Common myeloid progenitor, CD34-positive (primary cell): Measurements from ENCODE around the gene DNAJC4.

Experiments
- CTCF ChIA-PET: fragments of 350-600 bp; sonication (Branson Sonifier 250); formaldehyde crosslinking; loops from one replicate; lab custom pipeline; 2021; ENCODE audit warnings: antibody characterized with exemption; lab: Charles Lee
- POLR2A ChIA-PET: fragments of 350-600 bp; sonication (Branson Sonifier 250); formaldehyde crosslinking; loops from one replicate; lab custom pipeline; 2021; ENCODE audit warnings: antibody characterized with exemption; lab: Charles Lee
- DNase-seq, 3 donors: peaks; one replicate each; pipeline versions ENCODE4 v3.0.0 to v3.0.0-alpha.2; 2013
- H3K27ac ChIP-seq, 2 experiments: 1 replicate in 1 of 2; 2 replicates in 1 of 2; pipeline ENCODE4 v1.7.0; 2013; ENCODE audit warnings: inconsistent platforms in 2 of 2, low read length in 2 of 2, mild to moderate bottlenecking in 2 of 2, low read depth in 1 of 2, moderate library complexity in 1 of 2; ENCODE audit not compliant: severe bottlenecking in 2 of 2, insufficient read depth in 1 of 2, poor library complexity in 1 of 2
- H3K27me3 ChIP-seq, 5 experiments: replicated peaks in 2 of 5; 1 replicate in 3 of 5; 2 replicates in 2 of 5; pipeline versions ENCODE4 v1.6.1 to v1.7.0; 2013; ENCODE audit warnings: low read length in 4 of 5, mild to moderate bottlenecking in 2 of 5, moderate library complexity in 2 of 5, inconsistent platforms in 1 of 5; ENCODE audit not compliant: insufficient read depth in 5 of 5, control insufficient read depth in 4 of 5
- H3K36me3 ChIP-seq, 4 experiments: 1 replicate in 2 of 4; 2 replicates in 2 of 4; pipeline versions ENCODE4 v1.6.1 to v1.7.0; 2013; ENCODE audit warnings: low read length in 3 of 4, control low read depth in 1 of 4, mild to moderate bottlenecking in 1 of 4; ENCODE audit not compliant: control insufficient read depth in 4 of 4, insufficient read depth in 4 of 4
- H3K4me1 ChIP-seq, 4 experiments: 1 replicate in 3 of 4; 2 replicates in 1 of 4; pipeline versions ENCODE4 v1.6.1 to v1.7.1; 2013; ENCODE audit warnings: low read length in 3 of 4, mild to moderate bottlenecking in 3 of 4, control low read depth in 1 of 4, inconsistent platforms in 1 of 4, moderate library complexity in 1 of 4; ENCODE audit not compliant: control insufficient read depth in 4 of 4, insufficient read depth in 4 of 4; ENCODE audit errors: control extremely low read depth in 1 of 4
- H3K4me3 ChIP-seq, 7 experiments: 1 replicate in 4 of 7; 2 replicates in 3 of 7; pipeline versions ENCODE4 v1.5.1 to v1.7.0; 2013; ENCODE audit warnings: mild to moderate bottlenecking in 7 of 7, low read length in 6 of 7, moderate library complexity in 6 of 7, inconsistent platforms in 2 of 7, low read depth in 2 of 7, control low read depth in 1 of 7; ENCODE audit not compliant: insufficient read depth in 4 of 7, control insufficient read depth in 1 of 7; ENCODE audit errors: extremely low read depth in 1 of 7
- H3K9me3 ChIP-seq, 5 experiments: 1 replicate in 4 of 5; 2 replicates in 1 of 5; pipeline versions ENCODE4 v1.6.1 to v1.7.1; 2013; ENCODE audit warnings: low read length in 4 of 5, mild to moderate bottlenecking in 2 of 5, inconsistent platforms in 1 of 5, low read depth in 1 of 5, moderate library complexity in 1 of 5; ENCODE audit not compliant: control insufficient read depth in 4 of 5, insufficient read depth in 2 of 5; ENCODE audit errors: control extremely low read depth in 1 of 5
- WGBS: methylation state at CpG from one replicate; pipeline ENCODE4 v1.1.5; 2013; ENCODE audit not compliant: insufficient coverage; 5-methylcytosine and 5-hydroxymethylcytosine counted together

The DNAJC4 gene

DNA sequence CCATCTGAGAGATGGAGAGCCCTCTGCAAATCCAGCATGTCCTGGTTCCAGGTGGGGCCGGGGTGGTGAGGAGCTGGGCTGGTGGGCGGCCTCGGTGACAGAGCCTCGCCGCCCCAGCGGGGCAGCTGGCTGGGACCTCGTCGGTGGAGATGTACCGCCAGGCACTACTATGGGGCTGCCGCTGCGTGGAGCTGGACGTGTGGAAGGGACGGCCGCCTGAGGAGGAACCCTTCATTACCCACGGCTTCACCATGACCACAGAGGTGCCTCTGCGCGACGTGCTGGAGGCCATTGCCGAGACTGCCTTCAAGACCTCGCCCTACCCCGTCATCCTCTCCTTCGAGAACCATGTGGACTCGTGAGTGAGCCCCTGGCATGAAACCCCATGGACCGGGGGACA is 28.0 kb downstream of the DNAJC4 start:
- H3K27ac ChIP-seq: no peak overlapping the region
- H3K36me3 ChIP-seq: peaks cover 3 to 79% (median 45%) of the 10 kb centered on the region in 4 experiments
- DNase-seq: no peak
- ChIA-PET CTCF (interaction anchor here (1.0 to 2.9 kb wide), 7 partner anchors 8 to 97 kb away, joined by 3 to 13 read pairs (median 5); partner anchors contain the start of genes ESRRA and FERMT3), POLR2A (no interaction called here)
- 93% methylated on average over 21 of the region's 24 CpGs for WGBS
- no peaks in the 10 kb centered on the region for H3K4me1 ChIP-seq
- H3K4me3 ChIP-seq: no peak overlapping the region
- H3K9me3 ChIP-seq: no peaks in the 10 kb centered on the region
- no peaks in the 10 kb centered on the region for H3K27me3 ChIP-seq

DNA sequence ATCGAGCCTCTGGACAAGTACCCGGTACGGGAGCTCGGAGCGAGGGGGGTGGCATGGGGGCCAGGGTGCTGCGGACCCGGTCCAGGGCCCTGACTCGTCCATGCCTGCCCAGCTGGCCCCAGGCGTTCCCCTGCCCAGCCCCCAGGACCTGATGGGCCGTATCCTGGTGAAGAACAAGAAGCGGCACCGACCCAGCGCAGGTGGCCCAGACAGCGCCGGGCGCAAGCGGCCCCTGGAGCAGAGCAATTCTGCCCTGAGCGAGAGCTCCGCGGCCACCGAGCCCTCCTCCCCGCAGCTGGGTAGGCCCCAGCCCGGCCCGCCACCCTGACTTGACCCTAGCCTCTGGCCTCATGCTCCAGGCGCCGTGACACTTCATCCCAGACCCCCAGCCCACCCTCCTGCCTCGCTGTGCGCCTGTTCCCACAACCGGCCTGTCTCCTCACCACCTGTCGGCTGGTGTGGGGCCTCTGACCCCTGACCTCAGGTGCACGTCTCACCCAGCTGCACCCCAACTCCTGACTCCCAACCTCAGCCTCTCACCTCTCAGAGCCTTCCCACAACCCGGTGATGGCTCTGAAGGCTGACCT is 28.7 kb downstream of the DNAJC4 start:
- POLR2A ChIA-PET: no interaction called here
- H3K36me3 ChIP-seq: peaks cover 3 to 84% (median 50%) of the 10 kb centered on the region in 4 experiments
- 97% methylated on average over 32 of the region's 32 CpGs for whole genome bisulfite sequencing
- no peaks in the 10 kb centered on the region for H3K9me3 ChIP-seq
- CTCF ChIA-PET: interaction anchor here (1.0 to 2.9 kb wide), 6 partner anchors 9 to 53 kb away, joined by 3 to 13 read pairs (median 6); partner anchors contain the start of genes ESRRA and FERMT3
- no peak for DNase-seq
- H3K4me1 ChIP-seq: no peaks in the 10 kb centered on the region
- no peak overlapping the region for H3K4me3 ChIP-seq
- H3K27ac ChIP-seq: no peak overlapping the region
- H3K27me3 ChIP-seq: no peaks in the 10 kb centered on the region

DNA sequence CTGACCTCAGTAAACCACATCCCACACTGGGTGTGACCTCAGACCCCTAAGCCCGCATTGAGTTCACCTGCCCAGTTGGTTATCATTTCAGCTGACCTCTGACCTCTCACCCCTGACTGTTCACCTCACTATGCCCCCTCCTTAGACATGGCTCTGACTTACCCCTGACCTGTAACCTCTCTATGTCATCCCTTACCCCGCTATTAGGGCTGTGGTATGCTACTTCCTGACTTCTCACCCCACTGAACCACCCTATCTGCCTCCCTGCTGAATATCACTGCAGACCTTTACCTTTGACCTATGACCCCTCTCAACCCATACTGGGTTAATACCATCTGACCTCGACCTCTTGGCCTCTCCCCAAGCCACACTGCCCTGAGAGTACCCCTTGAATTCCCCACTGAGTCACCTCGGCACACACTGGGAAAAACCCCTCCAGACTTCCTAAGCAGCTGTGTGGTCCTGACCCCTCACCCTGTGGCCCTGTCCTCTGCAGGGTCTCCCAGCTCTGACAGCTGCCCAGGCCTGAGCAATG is 29.3 kb downstream of the DNAJC4 start:
- no peaks in the 10 kb centered on the region for H3K4me1 ChIP-seq
- POLR2A ChIA-PET: no interaction called here
- H3K36me3 ChIP-seq: peaks cover 3 to 84% (median 51%) of the 10 kb centered on the region in 4 experiments

DNA sequence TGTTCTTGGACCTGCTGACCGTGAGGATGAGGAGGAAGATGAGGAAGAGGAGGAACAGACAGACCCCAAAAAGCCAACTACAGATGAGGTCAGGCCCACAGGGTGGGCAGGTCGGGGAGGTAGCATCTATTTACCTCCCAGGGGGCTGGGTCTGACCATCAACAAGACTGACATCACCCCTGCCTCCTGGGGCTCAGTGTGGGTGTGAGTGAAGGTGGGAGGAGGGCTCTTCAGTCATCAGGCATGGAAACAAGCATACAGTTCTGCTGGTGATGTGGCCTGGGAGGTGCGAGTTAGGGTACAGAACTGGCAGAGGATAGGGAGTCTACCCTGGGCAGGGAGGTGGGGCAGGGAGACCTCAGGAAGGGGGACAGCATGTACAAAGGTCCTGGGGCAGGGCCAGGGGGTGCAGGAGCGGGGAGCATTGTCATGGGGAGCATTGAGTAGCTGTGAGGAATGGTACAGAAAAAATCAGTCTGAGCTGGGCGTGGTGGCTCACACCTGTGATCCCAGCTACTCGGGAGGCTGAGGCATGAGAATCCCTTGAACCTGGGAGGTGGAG is 29.9 kb downstream of the DNAJC4 start:
- 96% methylated on average over 5 of the region's 6 CpGs for WGBS
- ChIA-PET POLR2A (interaction anchor here (0.6 kb wide), 1 partner anchor 8 kb away, joined by 4 read pairs; no protein-coding TSS in a partner anchor), CTCF (interaction anchor here (2.9 kb wide), 1 partner anchor 10 kb away, joined by 11 read pairs; no protein-coding TSS in a partner anchor)
- H3K36me3 ChIP-seq: peaks cover 3 to 81% (median 49%) of the 10 kb centered on the region in 4 experiments
- DNase-seq: no peak
- H3K4me3 ChIP-seq: no peak overlapping the region
- H3K9me3 ChIP-seq: no peaks in the 10 kb centered on the region
- H3K4me1 ChIP-seq: no peaks in the 10 kb centered on the region
- H3K27ac ChIP-seq: no peak overlapping the region
- no peaks in the 10 kb centered on the region for H3K27me3 ChIP-seq

More for the DNA sequence above, 29.3 kb downstream of the DNAJC4 start:
- DNase-seq: no peak
- Histone ChIP-seq H3K9me3 (no peaks in the 10 kb centered on the region), H3K27ac (no peak overlapping the region), H3K27me3 (no peaks in the 10 kb centered on the region), H3K4me3 (no peak overlapping the region)
- 91% methylated on average over 4 of the region's 4 CpGs for WGBS
- CTCF ChIA-PET: interaction anchor here (1.0 to 2.9 kb wide), 4 partner anchors 9 to 16 kb away, joined by 3 to 13 read pairs (median 7); no protein-coding TSS in a partner anchor

DNA sequence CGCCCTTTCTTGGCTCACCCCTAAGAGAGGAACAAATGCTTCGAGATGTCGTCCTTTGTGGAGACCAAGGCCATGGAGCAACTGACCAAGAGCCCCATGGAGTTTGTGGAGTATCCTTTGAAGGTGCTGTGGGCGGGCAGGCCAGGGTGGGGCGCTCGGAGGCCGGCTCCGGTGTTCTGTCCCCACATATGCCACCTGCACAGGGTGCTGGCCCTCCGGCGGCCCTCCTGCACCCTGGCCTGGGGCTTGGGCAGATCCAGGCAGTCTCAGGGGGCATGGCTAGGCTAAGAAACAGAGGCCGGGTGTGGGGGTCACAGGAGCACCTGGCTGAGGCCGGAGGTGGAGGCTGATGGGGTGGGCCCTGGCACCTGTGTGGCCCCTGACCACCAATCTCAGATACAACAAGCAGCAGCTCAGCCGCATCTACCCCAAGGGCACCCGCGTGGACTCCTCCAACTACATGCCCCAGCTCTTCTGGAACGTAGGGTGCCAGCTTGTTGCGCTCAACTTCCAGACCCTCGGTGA is 31.3 kb downstream of the DNAJC4 start:
- H3K4me3 ChIP-seq: no peak overlapping the region
- H3K27ac ChIP-seq: no peak overlapping the region
- no peaks in the 10 kb centered on the region for H3K9me3 ChIP-seq
- peaks cover 3 to 79% (median 46%) of the 10 kb centered on the region in 4 experiments for H3K36me3 ChIP-seq
- POLR2A ChIA-PET: no interaction called here
- H3K4me1 ChIP-seq: no peaks in the 10 kb centered on the region
- H3K27me3 ChIP-seq: no peaks in the 10 kb centered on the region
- WGBS: 95% methylated on average over 13 of the region's 18 CpGs
- DNase-seq: no peak
- CTCF ChIA-PET: interaction anchor here (1.3 to 11.4 kb wide), 2 partner anchors 12 to 40 kb away, joined by 3 to 106 read pairs; partner anchors contain the start of genes PLCB3 and PPP1R14B

DNA sequence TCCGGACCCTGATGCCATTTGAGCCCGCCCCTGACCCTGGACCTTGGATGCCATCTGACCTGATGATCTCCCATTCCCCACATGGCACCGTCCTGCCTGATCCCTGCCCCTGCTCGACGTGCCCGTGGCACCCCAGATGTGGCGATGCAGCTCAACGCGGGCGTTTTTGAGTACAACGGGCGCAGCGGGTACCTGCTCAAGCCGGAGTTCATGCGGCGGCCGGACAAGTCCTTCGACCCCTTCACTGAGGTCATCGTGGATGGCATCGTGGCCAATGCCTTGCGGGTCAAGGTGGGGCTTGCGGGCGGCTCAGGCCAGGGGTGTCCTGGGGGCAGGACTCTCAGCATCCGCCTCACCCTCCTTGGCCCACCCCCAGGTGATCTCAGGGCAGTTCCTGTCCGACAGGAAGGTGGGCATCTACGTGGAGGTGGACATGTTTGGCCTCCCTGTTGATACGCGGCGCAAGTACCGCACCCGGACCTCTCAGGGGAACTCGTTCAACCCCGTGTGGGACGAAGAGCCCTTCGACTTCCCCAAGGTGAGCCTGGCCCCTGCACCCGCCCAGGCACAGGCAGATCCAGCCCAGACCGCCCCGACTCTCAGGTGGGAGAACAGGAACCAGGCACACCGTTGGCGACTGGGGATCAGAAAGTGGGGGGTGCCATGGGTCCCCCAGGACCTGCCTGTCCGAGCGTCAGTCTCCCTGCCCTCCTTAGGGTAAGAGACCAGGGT is 32.1 kb downstream of the DNAJC4 start:
- H3K27me3 ChIP-seq: no peaks in the 10 kb centered on the region
- peaks cover 0 to 6% (median 4%) of the 10 kb centered on the region in 4 experiments for H3K4me1 ChIP-seq
- no peak overlapping the region for H3K4me3 ChIP-seq
- ChIA-PET CTCF (interaction anchor here (1.3 to 11.4 kb wide), 6 partner anchors 8 to 57 kb away, joined by 3 to 106 read pairs (median 13); partner anchors contain the start of genes FERMT3, PLCB3 and PPP1R14B), POLR2A (no interaction called here)
- no peak overlapping the region for H3K27ac ChIP-seq
- H3K36me3 ChIP-seq: peaks cover 3 to 77% (median 42%) of the 10 kb centered on the region in 4 experiments
- DNase-seq: no peak
- H3K9me3 ChIP-seq: no peaks in the 10 kb centered on the region
- 96% methylated on average over 36 of the region's 42 CpGs for WGBS
